ENCODE data around the gene TMEM178B. TPM values are rescaled to one million over a fixed set of nuclear protein-coding genes. Genes with fewer than 3 reads are reported as not detected.

TMEM178B gene
- total and polyA plus RNA-seq, 2 of the 13 experiments (the other 11 are each of a cell fraction or from before 2014, with no cell fraction given): 0.01 to 0.02 TPM

GRCh38 chr7:141377906-141378305, 304.0 kb downstream of the TMEM178B start:
- WGBS (ENCODE audit: low lambda C conversion rate): 14% methylated on average over 4 of the region's 4 CpGs
- H3K79me2 ChIP-seq (ENCODE audit: insufficient read depth, low read length): no peaks in the 10 kb centered on the region
- no peaks in the 10 kb centered on the region for H3K27me3 ChIP-seq (ENCODE audit: control insufficient read depth in 1 of 2, insufficient read depth in 2 of 2, low read length in 2 of 2)
- BruUV-seq (replicated peaks): no TSS peak
- intact Hi-C loops (cut with micrococcal nuclease; ENCODE audit: unreplicated experiment): no loop called here
- no peaks in the 10 kb centered on the region for H3K36me3 ChIP-seq (replicated peaks in 1 of 2; ENCODE audit: control insufficient read depth in 1 of 2, insufficient read depth in 2 of 2, low read length in 2 of 2)
- no peak overlapping the region for H3K4me2 ChIP-seq (ENCODE audit: low read depth, low read length)
- no peak overlapping the region for H3K4me3 ChIP-seq (replicated peaks in 1 of 3; ENCODE audit: insufficient read depth in 1 of 3, low read depth in 2 of 3, low read length in 3 of 3)
- no peaks in the 10 kb centered on the region for H3K9me3 ChIP-seq (ENCODE audit: low read length)
- CTCF ChIA-PET (ENCODE audit: low intra/inter-chr PET ratio, low total read pairs): no interaction called here
- H4K20me1 ChIP-seq (ENCODE audit: insufficient read depth, low read length): no peaks in the 10 kb centered on the region
- H3K4me1 ChIP-seq (ENCODE audit: insufficient read depth, low read length): no peaks in the 10 kb centered on the region
- DNase-seq (ENCODE audit: low spot score) (no peak), ATAC-seq (no peak), FAIRE-seq (no peak)
- no peak overlapping the region for H3K27ac ChIP-seq (ENCODE audit: extremely low read length, insufficient read depth, low read length)
- POLR2A ChIA-PET: no interaction called here
- in situ Hi-C loops (cut with HindIII; ENCODE audit: extremely low pct_ligation_motif_present, low pct_unique_long_range_greater_than_20kb): no loop called here
- no peak overlapping the region for H2AFZ ChIP-seq (ENCODE audit: low read length)
- H3K9ac ChIP-seq (ENCODE audit: insufficient read depth, low read depth, low read length): no peak overlapping the region
- no peak for TF ChIP-seq THYN1 (CRISPR knock-in tag; IDR thresholded peaks at IDR 0.05; ENCODE audit: borderline replicate concordance, low read depth)
- no peak for TF ChIP-seq ATAD3A (CRISPR knock-in tag; IDR thresholded peaks at IDR 0.05)
- TF ChIP-seq ZMAT3 (CRISPR knock-in tag; conservative IDR thresholded peaks at IDR 0.05): no peak
- TF ChIP-seq ZNF556 (CRISPR knock-in tag; IDR thresholded peaks at IDR 0.05; ENCODE audit: borderline replicate concordance): no peak
- no peak for TF ChIP-seq BCLAF1 (IDR thresholded peaks at IDR 0.05)
- TF ChIP-seq UBTF (CRISPR knock-in tag; IDR thresholded peaks at IDR 0.05): no peak
- no peak for TF ChIP-seq SALL2 (CRISPR knock-in tag; IDR thresholded peaks at IDR 0.05)
- no peak for TF ChIP-seq DNMT1 (CRISPR knock-in tag; IDR thresholded peaks at IDR 0.05)
- TF ChIP-seq THRA (CRISPR knock-in tag; IDR thresholded peaks at IDR 0.05; ENCODE audit: borderline replicate concordance): no peak
- no peak for TF ChIP-seq ZNF576 (CRISPR knock-in tag; IDR thresholded peaks at IDR 0.05)
- TF ChIP-seq CREB1 (IDR thresholded peaks at IDR 0.05): no peak
- TF ChIP-seq CREB1 (CRISPR knock-in tag; IDR thresholded peaks at IDR 0.05): no peak
- no peak for TF ChIP-seq ZNF605 (CRISPR knock-in tag; IDR thresholded peaks at IDR 0.05)
- TF ChIP-seq KDM5A (IDR thresholded peaks at IDR 0.05; ENCODE audit: borderline replicate concordance, low read length): no peak
- TF ChIP-seq ZNF670 (CRISPR knock-in tag; IDR thresholded peaks at IDR 0.05; ENCODE audit: borderline replicate concordance): no peak
- TF ChIP-seq ZNF530 (CRISPR knock-in tag; IDR thresholded peaks at IDR 0.05; ENCODE audit: low read depth): no peak
- no peak for TF ChIP-seq ZNF772 (CRISPR knock-in tag; IDR thresholded peaks at IDR 0.05)
- no peak for TF ChIP-seq ZNF598 (CRISPR knock-in tag; IDR thresholded peaks at IDR 0.05; ENCODE audit: borderline replicate concordance)
- TF ChIP-seq ZNF496 (CRISPR knock-in tag; IDR thresholded peaks at IDR 0.05; ENCODE audit: insufficient replicate concordance): no peak
- TF ChIP-seq KAT8 (CRISPR knock-in tag; IDR thresholded peaks at IDR 0.05): no peak

All from HepG2 (cell line).